Activated T-cell treated with anti-CD3 and anti-CD28 coated beads, Interleukin-2, amount 50 U/mL, for 24 hours (primary cell): ENCODE measurements around the gene MIDN.
A peak's percentile ranks its signal among the peaks of the same experiment; 100 is the strongest.

Experiments used
- DNase-seq: peaks from one replicate; pipeline ENCODE4 v3.0.0-alpha.2; 2020
- H3K27ac Mint-ChIP-seq: 2 replicates; pipeline ENCODE4 v1.8.0; 2020; ENCODE audit warnings: mild to moderate bottlenecking, mixed read lengths
- H3K27me3 Mint-ChIP-seq: 2 replicates; pipeline ENCODE4 v1.8.0; 2020; ENCODE audit warnings: mixed read lengths
- H3K36me3 Mint-ChIP-seq: 2 replicates; pipeline ENCODE4 v1.8.0; 2020; ENCODE audit warnings: low read depth, mixed read lengths
- H3K4me1 Mint-ChIP-seq: 2 replicates; pipeline ENCODE4 v1.8.0; 2020; ENCODE audit warnings: low read depth, mixed read lengths
- H3K4me3 Mint-ChIP-seq: 2 replicates; pipeline ENCODE4 v1.8.0; 2020; ENCODE audit warnings: mild to moderate bottlenecking, moderate library complexity, mixed read lengths
- H3K9me3 Mint-ChIP-seq: 2 replicates; pipeline ENCODE4 v1.8.0; 2020; ENCODE audit warnings: mixed read lengths

Gene MIDN

GRCh38 chr19:1262623-1263123, 14.3 kb downstream of the MIDN start:
- H3K27ac Mint-ChIP-seq: peak overlapping the region; percentile 50
- H3K27me3 Mint-ChIP-seq: no peaks in the 10 kb centered on the region
- peaks cover 71% of the 10 kb centered on the region for H3K4me1 Mint-ChIP-seq
- H3K4me3 Mint-ChIP-seq: peak overlapping the region; percentile 67
- H3K9me3 Mint-ChIP-seq: no peaks in the 10 kb centered on the region
- peaks cover 42% of the 10 kb centered on the region for H3K36me3 Mint-ChIP-seq
- DNase-seq: no peak

- Mint-ChIP-seq H3K9me3 (no peaks in the 10 kb centered on the region), H3K27ac (peak overlapping the region; percentile 84), H3K4me1 (peaks cover 71% of the 10 kb centered on the region), H3K36me3 (peaks cover 37% of the 10 kb centered on the region), H3K4me3 (peak overlapping the region; percentile 67), H3K27me3 (no peaks in the 10 kb centered on the region)
- no peak for DNase-seq
Measured at GRCh38 chr19:1263188-1263587, 14.8 kb downstream of the MIDN start.

- no peak for DNase-seq
- Mint-ChIP-seq H3K36me3 (peaks cover 29% of the 10 kb centered on the region), H3K4me3 (peak overlapping the region; percentile 27), H3K4me1 (peaks cover 62% of the 10 kb centered on the region), H3K27ac (peak overlapping the region; percentile 83), H3K9me3 (no peaks in the 10 kb centered on the region), H3K27me3 (no peaks in the 10 kb centered on the region)
Measured at GRCh38 chr19:1264801-1265614, 16.6 kb downstream of the MIDN start.

GRCh38 chr19:1265615-1266128, 17.3 kb downstream of the MIDN start:
- no peaks in the 10 kb centered on the region for H3K9me3 Mint-ChIP-seq
- peak; percentile 66 for DNase-seq
- peak overlapping the region; percentile 51 for H3K4me3 Mint-ChIP-seq
- H3K4me1 Mint-ChIP-seq: peaks cover 65% of the 10 kb centered on the region
- peak overlapping the region; percentile 86 for H3K27ac Mint-ChIP-seq
- peaks cover 36% of the 10 kb centered on the region for H3K36me3 Mint-ChIP-seq
- no peaks in the 10 kb centered on the region for H3K27me3 Mint-ChIP-seq

- peak overlapping the region; percentile 51 for H3K4me3 Mint-ChIP-seq
- peaks cover 41% of the 10 kb centered on the region for H3K36me3 Mint-ChIP-seq
- peak; percentile 90 for DNase-seq
- H3K27me3 Mint-ChIP-seq: no peaks in the 10 kb centered on the region
- H3K4me1 Mint-ChIP-seq: peaks cover 71% of the 10 kb centered on the region
- H3K9me3 Mint-ChIP-seq: no peaks in the 10 kb centered on the region
- H3K27ac Mint-ChIP-seq: peak overlapping the region; percentile 86
Measured at GRCh38 chr19:1266129-1266915, 17.9 kb downstream of the MIDN start.

- H3K4me3 Mint-ChIP-seq: peak overlapping the region; percentile 62
- H3K9me3 Mint-ChIP-seq: no peaks in the 10 kb centered on the region
- H3K27ac Mint-ChIP-seq: peak overlapping the region; percentile 66
- peaks cover 71% of the 10 kb centered on the region for H3K4me1 Mint-ChIP-seq
- peaks cover 41% of the 10 kb centered on the region for H3K36me3 Mint-ChIP-seq
- H3K27me3 Mint-ChIP-seq: no peaks in the 10 kb centered on the region
- DNase-seq: peak; percentile 86
Measured at GRCh38 chr19:1266916-1267476, 18.6 kb downstream of the MIDN start.

- Mint-ChIP-seq H3K27ac (peak overlapping the region; percentile 89), H3K36me3 (peaks cover 47% of the 10 kb centered on the region), H3K4me3 (peak overlapping the region; percentile 91), H3K9me3 (no peaks in the 10 kb centered on the region), H3K27me3 (no peaks in the 10 kb centered on the region), H3K4me1 (peaks cover 73% of the 10 kb centered on the region)
- peak; percentile 54 for DNase-seq
Measured at GRCh38 chr19:1267477-1268225, 19.3 kb downstream of the MIDN start.

- Mint-ChIP-seq H3K27me3 (no peaks in the 10 kb centered on the region), H3K9me3 (no peaks in the 10 kb centered on the region), H3K4me1 (peaks cover 73% of the 10 kb centered on the region), H3K27ac (peak overlapping the region; percentile 89), H3K36me3 (peaks cover 51% of the 10 kb centered on the region), H3K4me3 (peak overlapping the region; percentile 91)
- no peak for DNase-seq
Measured at GRCh38 chr19:1268226-1269064, 20.1 kb downstream of the MIDN start.

- no peaks in the 10 kb centered on the region for H3K27me3 Mint-ChIP-seq
- H3K4me3 Mint-ChIP-seq: peak within 1 kb of the TSS; percentile 91
- peaks cover 58% of the 10 kb centered on the region for H3K36me3 Mint-ChIP-seq
- no peaks in the 10 kb centered on the region for H3K9me3 Mint-ChIP-seq
- peak; percentile 99 for DNase-seq
- peak within 1 kb of the TSS; percentile 97 for H3K27ac Mint-ChIP-seq
- H3K4me1 Mint-ChIP-seq: peaks cover 79% of the 10 kb centered on the region
Measured at GRCh38 chr19:1269065-1269477, 20.7 kb downstream of the MIDN start, which contains the start of gene CIRBP. Gene CIRBP, plus strand, starts transcription at chr19:1269332. Its CDS starts 1,602 bp downstream, at chr19:1270934.

- Mint-ChIP-seq H3K4me1 (peaks cover 79% of the 10 kb centered on the region), H3K27ac (peak overlapping the region; percentile 97)
Measured at GRCh38 chr19:1269478-1270212, 21.3 kb downstream of the MIDN start.

GRCh38 chr19:1270213-1270853, 21.9 kb downstream of the MIDN start:
- H3K4me3 Mint-ChIP-seq: peak overlapping the region; percentile 91
- no peak for DNase-seq
- peaks cover 53% of the 10 kb centered on the region for H3K36me3 Mint-ChIP-seq
- H3K4me1 Mint-ChIP-seq: peaks cover 73% of the 10 kb centered on the region
- H3K9me3 Mint-ChIP-seq: no peaks in the 10 kb centered on the region
- no peaks in the 10 kb centered on the region for H3K27me3 Mint-ChIP-seq
- H3K27ac Mint-ChIP-seq: peak overlapping the region; percentile 97

More at GRCh38 chr19:1269478-1270212, 21.3 kb downstream of the MIDN start:
- Mint-ChIP-seq H3K4me3 (peak overlapping the region; percentile 91), H3K36me3 (peaks cover 58% of the 10 kb centered on the region), H3K27me3 (no peaks in the 10 kb centered on the region), H3K9me3 (no peaks in the 10 kb centered on the region)
- peak; percentile 92 for DNase-seq

- peaks cover 53% of the 10 kb centered on the region for H3K36me3 Mint-ChIP-seq
Measured at GRCh38 chr19:1270854-1271527, 22.6 kb downstream of the MIDN start.

More at GRCh38 chr19:1270854-1271527, 22.6 kb downstream of the MIDN start:
- peak; percentile 59 for DNase-seq
- Mint-ChIP-seq H3K4me3 (peak overlapping the region; percentile 91), H3K27ac (peak overlapping the region; percentile 97), H3K9me3 (no peaks in the 10 kb centered on the region), H3K4me1 (peaks cover 68% of the 10 kb centered on the region), H3K27me3 (no peaks in the 10 kb centered on the region)
